ENCODE measurements around the gene PSMA6.
"Not testable (repeated sequence)": the region's sequence is repeated elsewhere in the genome, so short reads cannot be mapped to it uniquely, and the experiment has no call there.

The PSMA6 gene

GRCh38 chr14:35292051-35292769, at the start of gene PSMA6:
Gene PSMA6 (plus strand): TSS chr14:35292382. CDS start chr14:35292477, 95 bp downstream.
- peak; percentile 99 for DNase-seq (ENCODE audit: low read depth, low spot score)

- DNase-seq (ENCODE audit: low read depth, low spot score): no peak
These were observed 49.4 kb upstream of the PSMA6 start for GRCh38 chr14:35242599-35243311.

GRCh38 chr14:35243956-35244355, 48.2 kb upstream of the PSMA6 start:
- DNase-seq (ENCODE audit: low read depth, low spot score): no peak

- no peak for DNase-seq (ENCODE audit: low read depth, low spot score)
These were observed 47.6 kb upstream of the PSMA6 start for GRCh38 chr14:35244542-35244941.

GRCh38 chr14:35245051-35245450, 47.1 kb upstream of the PSMA6 start:
- DNase-seq (ENCODE audit: low read depth, low spot score): no peak

- no peak for DNase-seq (ENCODE audit: low read depth, low spot score)
These were observed 44.3 kb upstream of the PSMA6 start for GRCh38 chr14:35247777-35248475.

- DNase-seq (ENCODE audit: low read depth, low spot score): no peak
These were observed 43.8 kb upstream of the PSMA6 start for GRCh38 chr14:35248476-35248788.

GRCh38 chr14:35250319-35250718, 41.9 kb upstream of the PSMA6 start:
- DNase-seq (ENCODE audit: low read depth, low spot score): no peak

GRCh38 chr14:35252451-35252868, 39.7 kb upstream of the PSMA6 start:
- DNase-seq (ENCODE audit: low read depth, low spot score): no peak

- not testable (repeated sequence) for DNase-seq (ENCODE audit: low read depth, low spot score)
These were observed 39.1 kb upstream of the PSMA6 start for GRCh38 chr14:35253056-35253455.

- not testable (repeated sequence) for DNase-seq (ENCODE audit: low read depth, low spot score)
These were observed 38.1 kb upstream of the PSMA6 start for GRCh38 chr14:35254034-35254622.

GRCh38 chr14:35254736-35255135, 37.4 kb upstream of the PSMA6 start:
- DNase-seq (ENCODE audit: low read depth, low spot score): no peak

- DNase-seq (ENCODE audit: low read depth, low spot score): no peak
These were observed 36.5 kb upstream of the PSMA6 start for GRCh38 chr14:35255711-35256110.

GRCh38 chr14:35257809-35258208, 34.4 kb upstream of the PSMA6 start:
- no peak for DNase-seq (ENCODE audit: low read depth, low spot score)

- no peak for DNase-seq (ENCODE audit: low read depth, low spot score)
These were observed 33.8 kb upstream of the PSMA6 start for GRCh38 chr14:35258420-35258819.

- no peak for DNase-seq (ENCODE audit: low read depth, low spot score)
These were observed 30.4 kb upstream of the PSMA6 start for GRCh38 chr14:35261774-35262173.

- DNase-seq (ENCODE audit: low read depth, low spot score): no peak
These were observed 29.7 kb upstream of the PSMA6 start for GRCh38 chr14:35262436-35262835.

GRCh38 chr14:35268946-35269345, 23.2 kb upstream of the PSMA6 start:
- DNase-seq (ENCODE audit: low read depth, low spot score): no peak

GRCh38 chr14:35274805-35275204, 17.4 kb upstream of the PSMA6 start:
- DNase-seq (ENCODE audit: low read depth, low spot score): no peak

- DNase-seq (ENCODE audit: low read depth, low spot score): peak; percentile 7
These were observed 15.0 kb upstream of the PSMA6 start for GRCh38 chr14:35277179-35277578.

GRCh38 chr14:35279369-35279768, 12.8 kb upstream of the PSMA6 start:
- no peak for DNase-seq (ENCODE audit: low read depth, low spot score)

GRCh38 chr14:35281341-35281740, 10.8 kb upstream of the PSMA6 start:
- DNase-seq (ENCODE audit: low read depth, low spot score): no peak

Measured in ELF-1 (cell line).